ENCODE results near the gene RHBDF2. TPM values are rescaled to one million over a fixed set of nuclear protein-coding genes. Genes with fewer than 3 reads are reported as not detected.

RHBDF2 gene
- total and polyA plus RNA-seq, 2 donors (not counting 3 experiments of a cell fraction or from before 2014, with no cell fraction given), result 25.5 to 38.5 TPM

GRCh38 chr17:76532072-76532651 is 30.9 kb upstream of the RHBDF2 start:
- POLR2A ChIA-PET, result no interaction called here
- dilution Hi-C loops (cut with MboI; ENCODE audit: extremely low pct_ligation_motif_present, low sequenced_read_pairs) (no loop called here), intact Hi-C loops (cut with micrococcal nuclease) (no loop called here)

More at GRCh38 chr17:76532072-76532651, 30.9 kb upstream of the RHBDF2 start:
- H2AFZ ChIP-seq (ENCODE audit: low read depth, low read length), result no peak overlapping the region
- no peak overlapping the region for H3K4me2 ChIP-seq (ENCODE audit: insufficient read depth, low read length)
- no peak overlapping the region for H3K27ac ChIP-seq (ENCODE audit: insufficient read depth, low read depth, low read length)
- H3K9me3 ChIP-seq (replicated peaks; ENCODE audit: control insufficient read depth, insufficient read depth, low read length), result no peaks in the 10 kb centered on the region
- H3K9ac ChIP-seq (replicated peaks; ENCODE audit: extremely low read depth, insufficient read depth, low read length), result no peak overlapping the region
- BruUV-seq (replicated peaks), result no TSS peak
- no peak for FAIRE-seq
- H3K27me3 ChIP-seq (ENCODE audit: control insufficient read depth in 2 of 2, insufficient read depth in 2 of 2, low read length in 2 of 2), result peaks cover 5 to 6% of the 10 kb centered on the region in 2 experiments
- TF ChIP-seq EZH2 (IDR thresholded peaks at IDR 0.05; ENCODE audit: borderline replicate concordance, low read depth, low read length, severe bottlenecking) (no peak), CTCF (IDR thresholded peaks at IDR 0.05; ENCODE audit: extremely low read depth in 1 of 2, insufficient read depth in 1 of 2, low read depth in 1 of 2, low read length in 2 of 2) (no peak)
- H4K20me1 ChIP-seq (replicated peaks; ENCODE audit: control insufficient read depth, extremely low read depth, insufficient read depth, low read length), result no peaks in the 10 kb centered on the region
- DNase-seq (ENCODE audit: low read depth, low spot score), result no peak
- CTCF ChIA-PET, result interaction anchor here (0.6 to 1.2 kb wide), 2 partner anchors 25 to 65 kb away, joined by 3 read pairs; no protein-coding TSS in a partner anchor
- H3K4me1 ChIP-seq (ENCODE audit: control insufficient read depth, extremely low read depth, insufficient read depth, low read length), result peaks cover 23% of the 10 kb centered on the region
- no peaks in the 10 kb centered on the region for H3K9me1 ChIP-seq (replicated peaks; ENCODE audit: control insufficient read depth, extremely low read depth, insufficient read depth, low read length)
- no peaks in the 10 kb centered on the region for H3K79me2 ChIP-seq (ENCODE audit: control insufficient read depth, insufficient read depth, low read length)
- H3K4me3 ChIP-seq (replicated peaks in 1 of 3; ENCODE audit: insufficient read depth in 1 of 3, low read depth in 1 of 3, low read length in 3 of 3), result no peak overlapping the region
- no peaks in the 10 kb centered on the region for H3K36me3 ChIP-seq (ENCODE audit: control insufficient read depth in 2 of 2, extremely low read depth in 1 of 2, insufficient read depth in 2 of 2, low read length in 2 of 2)
